Calu3 (cell line): Measurements from ENCODE around the gene DOK7. TPM values are rescaled to one million over a fixed set of nuclear protein-coding genes. Genes with fewer than 3 reads are reported as not detected.

Source experiments
- BruUV-seq: library from RNA; stranded (reverse); fragments of 400-500 nt; replicated peaks from 2 replicates; lab custom pipeline; 2021; lab: Mats Ljungman, UMichigan
- CTCF ChIA-PET: fragments of 300-600 bp; sonication (Branson Sonifier 250); formaldehyde crosslinking; loops from one replicate; lab custom pipeline; 2022; ENCODE audit warnings: antibody characterized with exemption; lab: Charles Lee
- DNase-seq: peaks from one replicate; pipeline ENCODE4 v3.0.0; 2022
- H3K27ac Mint-ChIP-seq: one replicate; pipeline ENCODE4 v1.8.0; 2022; ENCODE audit warnings: mixed read lengths; ENCODE audit not compliant: unreplicated experiment
- H3K27me3 Mint-ChIP-seq: one replicate; pipeline ENCODE4 v1.8.0; 2022; ENCODE audit warnings: mixed read lengths; ENCODE audit not compliant: unreplicated experiment
- H3K36me3 Mint-ChIP-seq: one replicate; pipeline ENCODE4 v1.8.0; 2022; ENCODE audit warnings: mild to moderate bottlenecking, moderate library complexity, mixed read lengths; ENCODE audit not compliant: insufficient read depth, unreplicated experiment
- H3K4me1 Mint-ChIP-seq: one replicate; pipeline ENCODE4 v1.8.0; 2022; ENCODE audit warnings: mild to moderate bottlenecking, low read depth, mixed read lengths; ENCODE audit not compliant: unreplicated experiment
- H3K4me3 Mint-ChIP-seq: one replicate; pipeline ENCODE4 v1.8.0; 2022; ENCODE audit warnings: mild to moderate bottlenecking, low read depth, moderate library complexity, mixed read lengths; ENCODE audit not compliant: unreplicated experiment
- H3K9me3 Mint-ChIP-seq: one replicate; pipeline ENCODE4 v1.8.0; 2022; ENCODE audit warnings: low read depth, mixed read lengths; ENCODE audit not compliant: unreplicated experiment
- CTCF ChIP-seq: fragments of 200-600 bp; IDR thresholded peaks from one replicate; pipeline ENCODE4 v1.8.0; 2022; ENCODE audit warnings: antibody characterized with exemption; ENCODE audit not compliant: unreplicated experiment
- intact Hi-C: fragments of 100-400 bp; cut with micrococcal nuclease; formaldehyde crosslinking; loops from one replicate; pipeline ENCODE4 v1.10.0; 2022; ENCODE audit not compliant: unreplicated experiment
- total RNA-seq: library from RNA; stranded (reverse); gene quantifications from 2 replicates; pipeline ENCODE4 v1.2.3, GENCODE V29; 2022

The DOK7 gene
- total RNA-seq, 1 experiment from 2014 or later, result 2.7 TPM

GRCh38 chr4:3483471-3483921 is 20.4 kb downstream of the DOK7 start:
- Mint-ChIP-seq H3K27ac (no peak overlapping the region), H3K4me1 (peaks cover under 1% of the 10 kb centered on the region), H3K27me3 (no peaks in the 10 kb centered on the region), H3K4me3 (peak overlapping the region; percentile 74), H3K9me3 (no peaks in the 10 kb centered on the region), H3K36me3 (peaks cover 25% of the 10 kb centered on the region)
- TF ChIP-seq CTCF, result no peak
- no TSS peak for BruUV-seq
- DNase-seq, result no peak
- intact Hi-C loops, result no loop called here
- CTCF ChIA-PET, result no interaction called here

- Mint-ChIP-seq H3K27ac (peak overlapping the region; percentile 54), H3K36me3 (peaks cover 32% of the 10 kb centered on the region), H3K4me3 (peak overlapping the region; percentile 74), H3K27me3 (no peaks in the 10 kb centered on the region), H3K9me3 (no peaks in the 10 kb centered on the region), H3K4me1 (peaks cover 8% of the 10 kb centered on the region)
- TSS peak; percentile 59 for BruUV-seq
- CTCF ChIA-PET, result interaction anchor here (0.5 to 1.6 kb wide), 2 partner anchors 138 to 396 kb away, joined by 4 read pairs; no protein-coding TSS in a partner anchor
- intact Hi-C loops, result no loop called here
- TF ChIP-seq CTCF, result no peak
- DNase-seq, result peak; percentile 73
Observed at GRCh38 chr4:3484057-3484973, 21.2 kb downstream of the DOK7 start.

- H3K4me3 Mint-ChIP-seq, result peak overlapping the region; percentile 74
- peaks cover 8% of the 10 kb centered on the region for H3K4me1 Mint-ChIP-seq
- H3K36me3 Mint-ChIP-seq, result peaks cover 32% of the 10 kb centered on the region
- no peak for TF ChIP-seq CTCF
- BruUV-seq, result no TSS peak
- H3K27me3 Mint-ChIP-seq, result no peaks in the 10 kb centered on the region
- H3K9me3 Mint-ChIP-seq, result no peaks in the 10 kb centered on the region
- DNase-seq, result peak; percentile 63
- H3K27ac Mint-ChIP-seq, result peak overlapping the region; percentile 54
- CTCF ChIA-PET, result interaction anchor here (0.5 to 1.6 kb wide), 2 partner anchors 139 to 395 kb away, joined by 4 read pairs; no protein-coding TSS in a partner anchor
- intact Hi-C loops, result no loop called here
Observed at GRCh38 chr4:3485011-3485791, 22.1 kb downstream of the DOK7 start.

GRCh38 chr4:3485886-3486540 is 22.9 kb downstream of the DOK7 start:
- Mint-ChIP-seq H3K4me3 (peak overlapping the region; percentile 74), H3K36me3 (peaks cover 31% of the 10 kb centered on the region), H3K9me3 (no peaks in the 10 kb centered on the region), H3K27ac (no peak overlapping the region), H3K27me3 (no peaks in the 10 kb centered on the region), H3K4me1 (peaks cover 8% of the 10 kb centered on the region)
- CTCF ChIA-PET, result no interaction called here
- DNase-seq, result no peak
- no peak for TF ChIP-seq CTCF
- intact Hi-C loops, result no loop called here
- BruUV-seq, result TSS peak; percentile 82
